ENCODE results near the gene ITGA7. TPM values are rescaled to one million over a fixed set of nuclear protein-coding genes. Genes with fewer than 3 reads are reported as not detected.

Gene ITGA7
- total RNA-seq: 1 to 10 TPM; 6.6 to 8.9 TPM

- peak; percentile 89 to 90 for ATAC-seq (replicated peaks in 1 of 2)
- no peaks in the 10 kb centered on the region for H3K9me3 Mint-ChIP-seq
- H3K27ac Mint-ChIP-seq: no peak within 1 kb of the TSS
- peak within 1 kb of the TSS; percentile 70 to 83 for H3K4me3 Mint-ChIP-seq
- peaks cover 18% of the 10 kb centered on the region for H3K4me1 Mint-ChIP-seq (ENCODE audit: low read depth)
- DNase-seq: peak; percentile 77 to 78
- H3K36me3 Mint-ChIP-seq (ENCODE audit: insufficient read depth in 2 of 2): no peaks in the 10 kb centered on the region
- peaks cover 32% of the 10 kb centered on the region for H3K27me3 Mint-ChIP-seq (ENCODE audit: low read depth)
Measured at GRCh38 chr12:55707841-55708694, at the start of gene ITGA7. Gene ITGA7 (minus strand): TSS chr12:55707904. CDS start chr12:55707682, 222 bp downstream.

- DNase-seq (no peak), ATAC-seq (replicated peaks in 1 of 2) (no peak)
- Mint-ChIP-seq H3K4me3 (no peak overlapping the region), H3K36me3 (ENCODE audit: insufficient read depth in 2 of 2) (peaks cover 10 to 29% of the 10 kb centered on the region in 2 donors), H3K4me1 (ENCODE audit: low read depth) (peaks cover under 1% of the 10 kb centered on the region), H3K9me3 (no peaks in the 10 kb centered on the region), H3K27ac (peak overlapping the region; percentile 66), H3K27me3 (ENCODE audit: low read depth) (no peaks in the 10 kb centered on the region)
Measured at GRCh38 chr12:55755246-55755645, 47.5 kb upstream of the ITGA7 start.

- Mint-ChIP-seq H3K27ac (no peak overlapping the region), H3K36me3 (ENCODE audit: insufficient read depth in 2 of 2) (peaks cover 0 to 8% of the 10 kb centered on the region in 2 donors), H3K4me3 (no peak overlapping the region), H3K27me3 (ENCODE audit: low read depth) (no peaks in the 10 kb centered on the region), H3K9me3 (no peaks in the 10 kb centered on the region), H3K4me1 (ENCODE audit: low read depth) (peaks cover 24% of the 10 kb centered on the region)
- DNase-seq (no peak), ATAC-seq (replicated peaks in 1 of 2) (no peak)
Measured at GRCh38 chr12:55748230-55748993, 40.7 kb upstream of the ITGA7 start.

- H3K36me3 Mint-ChIP-seq (ENCODE audit: insufficient read depth in 2 of 2): peaks cover 0 to 9% of the 10 kb centered on the region in 2 donors
- ATAC-seq (replicated peaks in 1 of 2) (no peak), DNase-seq (no peak)
- H3K27ac Mint-ChIP-seq: peak overlapping the region; percentile 5
- H3K4me3 Mint-ChIP-seq: no peak overlapping the region
- peaks cover 33% of the 10 kb centered on the region for H3K4me1 Mint-ChIP-seq (ENCODE audit: low read depth)
- H3K27me3 Mint-ChIP-seq (ENCODE audit: low read depth): no peaks in the 10 kb centered on the region
- no peaks in the 10 kb centered on the region for H3K9me3 Mint-ChIP-seq
Measured at GRCh38 chr12:55746913-55747231, 39.2 kb upstream of the ITGA7 start.

GRCh38 chr12:55746174-55746912, 38.6 kb upstream of the ITGA7 start:
- Mint-ChIP-seq H3K4me1 (ENCODE audit: low read depth) (peaks cover 33% of the 10 kb centered on the region), H3K27me3 (ENCODE audit: low read depth) (no peaks in the 10 kb centered on the region), H3K27ac (peak overlapping the region; percentile 25), H3K36me3 (ENCODE audit: insufficient read depth in 2 of 2) (peaks cover 0 to 9% of the 10 kb centered on the region in 2 donors), H3K9me3 (no peaks in the 10 kb centered on the region), H3K4me3 (peak overlapping the region; percentile 4 to 6)
- ATAC-seq (replicated peaks in 1 of 2) (no peak), DNase-seq (no peak)

GRCh38 chr12:55745361-55746173, 37.9 kb upstream of the ITGA7 start:
- Mint-ChIP-seq H3K4me1 (ENCODE audit: low read depth) (peaks cover 33% of the 10 kb centered on the region), H3K36me3 (ENCODE audit: insufficient read depth in 2 of 2) (peaks cover 0 to 9% of the 10 kb centered on the region in 2 donors), H3K27ac (peak overlapping the region; percentile 25), H3K4me3 (peak overlapping the region; percentile 91 to 92), H3K9me3 (no peaks in the 10 kb centered on the region), H3K27me3 (ENCODE audit: low read depth) (no peaks in the 10 kb centered on the region)
- DNase-seq (no peak), ATAC-seq (replicated peaks in 1 of 2) (no peak)

- peak overlapping the region; percentile 70 for H3K27ac Mint-ChIP-seq
- H3K9me3 Mint-ChIP-seq: no peaks in the 10 kb centered on the region
- peaks cover 0 to 7% of the 10 kb centered on the region in 2 donors for H3K36me3 Mint-ChIP-seq (ENCODE audit: insufficient read depth in 2 of 2)
- H3K4me3 Mint-ChIP-seq: peak overlapping the region; percentile 91 to 92
- H3K4me1 Mint-ChIP-seq (ENCODE audit: low read depth): peaks cover 33% of the 10 kb centered on the region
- DNase-seq (no peak), ATAC-seq (replicated peaks in 1 of 2) (no peak)
- no peaks in the 10 kb centered on the region for H3K27me3 Mint-ChIP-seq (ENCODE audit: low read depth)
Measured at GRCh38 chr12:55744340-55745030, 36.8 kb upstream of the ITGA7 start.

GRCh38 chr12:55743406-55744339, 36.0 kb upstream of the ITGA7 start:
- Mint-ChIP-seq H3K27ac (peak overlapping the region; percentile 70), H3K4me1 (ENCODE audit: low read depth) (peaks cover 33% of the 10 kb centered on the region), H3K27me3 (ENCODE audit: low read depth) (no peaks in the 10 kb centered on the region), H3K9me3 (no peaks in the 10 kb centered on the region), H3K4me3 (peak overlapping the region; percentile 91 to 92), H3K36me3 (ENCODE audit: insufficient read depth in 2 of 2) (peaks cover 0 to 2% of the 10 kb centered on the region in 2 donors)
- DNase-seq: peak; percentile 58 to 62
- ATAC-seq (replicated peaks in 1 of 2): peak; percentile 55 to 63

GRCh38 chr12:55742719-55743405, 35.2 kb upstream of the ITGA7 start, which contains the start of gene GDF11:
Gene GDF11 (plus strand): TSS chr12:55743122. CDS start chr12:55743317, 195 bp downstream.
- Mint-ChIP-seq H3K27me3 (ENCODE audit: low read depth) (no peaks in the 10 kb centered on the region), H3K27ac (peak within 1 kb of the TSS; percentile 68), H3K9me3 (no peaks in the 10 kb centered on the region), H3K4me3 (peak within 1 kb of the TSS; percentile 91 to 94), H3K36me3 (ENCODE audit: insufficient read depth in 2 of 2) (peaks cover 0 to 2% of the 10 kb centered on the region in 2 donors), H3K4me1 (ENCODE audit: low read depth) (peaks cover 39% of the 10 kb centered on the region)
- ATAC-seq (replicated peaks in 1 of 2): peak; percentile 70 to 71
- peak; percentile 79 to 81 for DNase-seq

GRCh38 chr12:55741931-55742680, 34.4 kb upstream of the ITGA7 start:
- Mint-ChIP-seq H3K9me3 (no peaks in the 10 kb centered on the region), H3K27me3 (ENCODE audit: low read depth) (no peaks in the 10 kb centered on the region), H3K4me3 (peak overlapping the region; percentile 86 to 94), H3K27ac (peak overlapping the region; percentile 68), H3K4me1 (ENCODE audit: low read depth) (peaks cover 46% of the 10 kb centered on the region), H3K36me3 (ENCODE audit: insufficient read depth in 2 of 2) (peaks cover 0 to 2% of the 10 kb centered on the region in 2 donors)
- ATAC-seq (replicated peaks in 1 of 2): no peak
- no peak for DNase-seq
